GM23248 (cell line): ENCODE data around the gene CLDN20. TPM values are rescaled to one million over a fixed set of nuclear protein-coding genes. Genes with fewer than 3 reads are reported as not detected.

Experiments
- DNase-seq: peaks from one replicate; pipeline ENCODE4 v3.0.0-alpha.2; 2015
- H2AFZ ChIP-seq: fragments of 200-600 bp; sonication (generic); 2 replicates; pipeline ENCODE4 v1.6.1; 2016; ENCODE audit warnings: antibody characterized with exemption
- H3F3A ChIP-seq: fragments of 200-600 bp; sonication (generic); 2 replicates; pipeline ENCODE4 v1.6.1; 2016; ENCODE audit warnings: mild to moderate bottlenecking, antibody characterized with exemption, mixed run types; ENCODE audit not compliant: insufficient read depth
- H3K27ac ChIP-seq: fragments of 200-600 bp; sonication (generic); 2 replicates; pipeline ENCODE4 v1.5.1; 2016; ENCODE audit warnings: mild to moderate bottlenecking
- H3K27me3 ChIP-seq: fragments of 200-600 bp; sonication (generic); replicated peaks from 2 replicates; pipeline ENCODE4 v1.6.1; 2016; ENCODE audit warnings: mild to moderate bottlenecking; ENCODE audit not compliant: insufficient read depth
- H3K36me3 ChIP-seq: fragments of 200-600 bp; sonication (generic); 2 replicates; pipeline ENCODE4 v1.6.1; 2016; ENCODE audit warnings: low read depth, mild to moderate bottlenecking
- H3K4me1 ChIP-seq: fragments of 200-600 bp; sonication (generic); 2 replicates; pipeline ENCODE4 v1.6.1; 2016; ENCODE audit warnings: mild to moderate bottlenecking; ENCODE audit not compliant: insufficient read depth
- H3K4me2 ChIP-seq: fragments of 200-600 bp; sonication (generic); one replicate; pipeline ENCODE4 v1.6.1; 2016; ENCODE audit warnings: mild to moderate bottlenecking; ENCODE audit not compliant: unreplicated experiment
- H3K4me3 ChIP-seq: fragments of 200-600 bp; sonication (generic); 2 replicates; pipeline ENCODE4 v1.5.1; 2016; ENCODE audit warnings: mild to moderate bottlenecking
- H3K79me2 ChIP-seq: fragments of 200-600 bp; sonication (generic); 2 replicates; pipeline ENCODE4 v1.6.1; 2016; ENCODE audit warnings: mild to moderate bottlenecking; ENCODE audit not compliant: insufficient read depth
- H3K9ac ChIP-seq: fragments of 200-600 bp; sonication (generic); 2 replicates; pipeline ENCODE4 v1.6.1; 2016; ENCODE audit warnings: mild to moderate bottlenecking
- H3K9me2 ChIP-seq: fragments of 200-600 bp; sonication (generic); 2 replicates; pipeline ENCODE4 v1.6.1; 2016; ENCODE audit warnings: mixed run types, mild to moderate bottlenecking, moderate library complexity; ENCODE audit not compliant: insufficient read depth
- H3K9me3 ChIP-seq: fragments of 200-600 bp; sonication (generic); one replicate; pipeline ENCODE4 v1.6.1; 2017; ENCODE audit warnings: low read depth
- H4K20me1 ChIP-seq: fragments of 200-600 bp; sonication (generic); 2 replicates; pipeline ENCODE4 v1.6.0; 2016; ENCODE audit not compliant: insufficient read depth
- EZH2 ChIP-seq: fragments of 200-600 bp; sonication (generic); IDR thresholded peaks from 2 replicates; pipeline ENCODE4 v1.6.1; 2018; ENCODE audit warnings: antibody characterized with exemption, mild to moderate bottlenecking; ENCODE audit not compliant: insufficient read depth, poor library complexity, severe bottlenecking
- EZH2phosphoT487 ChIP-seq: fragments of 200-600 bp; sonication (generic); IDR thresholded peaks from 2 replicates; pipeline ENCODE4 v1.6.1; 2018; ENCODE audit warnings: antibody characterized with exemption, moderate library complexity, mild to moderate bottlenecking, low read depth; ENCODE audit not compliant: insufficient read depth
- WGBS, 2 experiments: methylation state at CpG; one replicate each; pipeline ENCODE4 v1.1.6; 2015 to 2017; ENCODE audit warnings: low lambda C conversion rate in 2 of 2, low coverage in 1 of 2; ENCODE audit errors: missing lambda C conversion rate in 2 of 2; 5-methylcytosine and 5-hydroxymethylcytosine counted together
- in situ Hi-C: fragments of 300-500 bp; cut with MboI; formaldehyde crosslinking; loops from 2 replicates; pipeline ENCODE4 v1.15.0; 2020
- polyA plus RNA-seq: library from polyadenylated mRNA; unstranded; fragments of >200 nt; fragmentation: Nextera tagmentation; extraction: Ambion mirVana; gene quantifications from 2 replicates; pipeline ENCODE4 v1.2.1, GENCODE V29; 2016
- total RNA-seq: library from RNA; depleted of rRNA; stranded (reverse); fragments of >200 nt; shearing (Covaris generic); gene quantifications from 2 replicates; pipeline ENCODE4 v1.2.3, GENCODE V29; 2014

Gene CLDN20
- total and polyA plus RNA-seq, 2 experiments from 2014 or later = not detected

GRCh38 chr6:155256122-155256795, 7.6 kb upstream of the CLDN20 start:
- in situ Hi-C loops = no loop called here
- H3K27ac ChIP-seq = no peak overlapping the region
- no peaks in the 10 kb centered on the region for H3K4me1 ChIP-seq
- no peaks in the 10 kb centered on the region for H3F3A ChIP-seq
- no peak for DNase-seq
- peaks cover 9% of the 10 kb centered on the region; the same call in 1 of the 2 replicates for H3K36me3 ChIP-seq
- no peak overlapping the region for H3K4me3 ChIP-seq
- H3K9ac ChIP-seq = no peak overlapping the region
- WGBS, 2 experiments = 85 to 89% methylated on average over 13 of the region's 13 CpGs
- no peak overlapping the region for H2AFZ ChIP-seq
- H3K4me2 ChIP-seq = no peak overlapping the region
- no peaks in the 10 kb centered on the region for H3K9me3 ChIP-seq
- TF ChIP-seq EZH2 (no peak), EZH2phosphoT487 (no peak)
- no peaks in the 10 kb centered on the region for H3K9me2 ChIP-seq
- no peaks in the 10 kb centered on the region for H3K27me3 ChIP-seq
- no peaks in the 10 kb centered on the region for H4K20me1 ChIP-seq
- H3K79me2 ChIP-seq = no peaks in the 10 kb centered on the region

GRCh38 chr6:155257796-155258195, 6.0 kb upstream of the CLDN20 start:
- 97 to 99% methylated on average over 9 of the region's 9 CpGs for WGBS, 2 experiments
- Histone ChIP-seq H3K9me2 (no peaks in the 10 kb centered on the region), H3K9ac (no peak overlapping the region), H4K20me1 (no peaks in the 10 kb centered on the region), H3K79me2 (no peaks in the 10 kb centered on the region), H2AFZ (no peak overlapping the region), H3K27ac (no peak overlapping the region), H3K9me3 (no peaks in the 10 kb centered on the region), H3K4me2 (no peak overlapping the region), H3K4me1 (no peaks in the 10 kb centered on the region), H3K36me3 (peaks cover 6% of the 10 kb centered on the region; the same call in 1 of the 2 replicates), H3K27me3 (no peaks in the 10 kb centered on the region), H3F3A (no peaks in the 10 kb centered on the region), H3K4me3 (no peak overlapping the region)
- in situ Hi-C loops = no loop called here
- TF ChIP-seq EZH2 (no peak), EZH2phosphoT487 (no peak)
- DNase-seq = no peak

- Histone ChIP-seq H3K27ac (no peak overlapping the region), H3K79me2 (no peaks in the 10 kb centered on the region), H3K9me3 (no peaks in the 10 kb centered on the region), H4K20me1 (no peaks in the 10 kb centered on the region), H3K4me2 (no peak overlapping the region), H3K9ac (no peak overlapping the region), H3K36me3 (peaks cover 6% of the 10 kb centered on the region; the same call in 1 of the 2 replicates), H3K4me3 (no peak overlapping the region), H3F3A (peaks cover 1% of the 10 kb centered on the region; the same call in 1 of the 2 replicates), H3K27me3 (no peaks in the 10 kb centered on the region), H3K9me2 (no peaks in the 10 kb centered on the region), H2AFZ (no peak overlapping the region), H3K4me1 (no peaks in the 10 kb centered on the region)
- WGBS, 2 experiments = 96 to 97% methylated on average over 3 of the region's 3 CpGs
- TF ChIP-seq EZH2 = no peak
- no peak for TF ChIP-seq EZH2phosphoT487
- in situ Hi-C loops = no loop called here
- no peak for DNase-seq
Measured at GRCh38 chr6:155259204-155259603, 4.6 kb upstream of the CLDN20 start.

GRCh38 chr6:155259897-155260296, 3.9 kb upstream of the CLDN20 start:
- no peaks in the 10 kb centered on the region for H3K9me3 ChIP-seq
- TF ChIP-seq EZH2 (no peak), EZH2phosphoT487 (no peak)
- no peaks in the 10 kb centered on the region for H4K20me1 ChIP-seq
- H3K4me2 ChIP-seq = no peak overlapping the region
- 92 to 98% methylated on average over 5 of the region's 5 CpGs for WGBS, 2 experiments
- DNase-seq = no peak
- H3K4me3 ChIP-seq = no peak overlapping the region
- H3K9ac ChIP-seq = no peak overlapping the region
- H3K27ac ChIP-seq = no peak overlapping the region
- H3K4me1 ChIP-seq = peaks cover 6% of the 10 kb centered on the region
- H3F3A ChIP-seq = peaks cover 7% of the 10 kb centered on the region; the same call in 1 of the 2 replicates
- H3K9me2 ChIP-seq = no peaks in the 10 kb centered on the region
- H3K36me3 ChIP-seq = peaks cover 6% of the 10 kb centered on the region; the same call in 1 of the 2 replicates
- no peak overlapping the region for H2AFZ ChIP-seq
- in situ Hi-C loops = no loop called here
- H3K27me3 ChIP-seq = no peaks in the 10 kb centered on the region
- no peaks in the 10 kb centered on the region for H3K79me2 ChIP-seq

- Histone ChIP-seq H4K20me1 (no peaks in the 10 kb centered on the region), H3K27ac (no peak overlapping the region), H3K9me2 (no peaks in the 10 kb centered on the region), H3K27me3 (no peaks in the 10 kb centered on the region), H3K79me2 (no peaks in the 10 kb centered on the region), H3K4me1 (peaks cover 11% of the 10 kb centered on the region), H3F3A (peaks cover 7% of the 10 kb centered on the region; the same call in 1 of the 2 replicates), H3K4me3 (no peak overlapping the region), H3K4me2 (no peak overlapping the region), H3K9me3 (no peaks in the 10 kb centered on the region), H3K9ac (no peak overlapping the region), H3K36me3 (peaks cover 6% of the 10 kb centered on the region; the same call in 1 of the 2 replicates), H2AFZ (no peak overlapping the region)
- in situ Hi-C loops = no loop called here
- TF ChIP-seq EZH2 (no peak), EZH2phosphoT487 (no peak)
- 87 to 88% methylated on average over 3 of the region's 3 CpGs for WGBS, 2 experiments
- no peak for DNase-seq
Measured at GRCh38 chr6:155260686-155261085, 3.1 kb upstream of the CLDN20 start.
